GM12864 (cell line): ENCODE measurements around the gene CALM3.

Experiments used
- DNase-seq: peaks from one replicate; pipeline ENCODE4 v3.0.0-alpha.2; 2011; ENCODE audit warnings: low read depth
- H3K4me3 ChIP-seq: 2 replicates; pipeline ENCODE4 v1.5.1; 2011; ENCODE audit warnings: mild to moderate bottlenecking, low read depth, low read length, control low read depth
- TF ChIP-seq, protein P1 (sequence below): IDR thresholded peaks from 2 replicates; pipeline ENCODE4 v1.5.1; 2011; ENCODE audit warnings: low read depth, mild to moderate bottlenecking, moderate library complexity, low read length, control low read depth, inconsistent platforms; ENCODE audit errors: missing control alignments

CALM3 gene

DNA sequence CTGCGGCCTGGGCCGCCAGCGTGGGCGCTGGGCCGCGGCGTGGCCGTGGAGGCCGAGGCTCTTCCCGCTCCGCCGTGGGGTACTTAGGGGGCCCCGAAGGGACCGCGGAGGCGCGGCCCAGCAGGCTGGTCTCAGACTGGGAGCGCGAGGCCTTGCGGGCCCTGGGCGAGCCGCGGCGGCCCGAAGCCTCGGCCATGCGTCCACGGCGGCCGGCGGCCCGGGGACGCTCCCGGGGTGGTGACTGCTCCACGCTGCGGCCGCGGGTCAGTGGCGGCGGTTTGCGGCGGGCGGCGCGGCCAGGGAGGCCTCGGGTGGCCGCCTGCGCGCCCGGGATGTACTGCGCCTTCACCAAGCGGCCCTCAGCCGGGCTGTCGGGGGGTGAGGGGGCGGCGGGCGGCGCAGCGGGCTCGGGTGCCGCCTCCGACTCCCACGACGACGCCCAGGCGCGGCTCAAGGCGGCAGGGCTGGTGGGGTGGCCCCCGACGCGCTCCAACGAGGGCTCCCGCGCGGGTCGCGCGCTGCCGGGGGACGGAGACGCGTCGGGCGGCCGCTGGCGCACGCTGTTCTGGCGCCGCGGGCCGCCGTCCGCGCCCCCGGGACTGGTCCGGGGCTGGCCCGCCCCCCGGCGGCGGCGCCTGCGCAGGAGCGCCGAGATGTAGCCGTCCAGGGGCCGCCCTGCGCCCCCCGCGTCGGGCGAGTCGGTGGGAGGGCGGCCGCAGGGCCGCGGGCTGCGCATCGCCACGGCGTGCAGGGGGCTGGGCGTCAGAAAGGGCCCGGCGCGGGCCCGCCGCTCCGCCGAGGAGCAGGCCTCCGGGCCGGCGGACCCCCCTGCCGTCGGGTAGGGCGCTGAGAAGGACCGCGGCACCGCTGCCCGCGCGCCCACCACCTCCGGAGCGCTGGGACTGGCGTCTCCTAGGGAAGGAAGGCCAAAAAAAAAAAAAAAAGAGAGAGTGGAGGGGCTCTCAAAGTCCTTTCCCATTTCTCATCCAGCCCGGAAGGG, 48.1 kb downstream of the CALM3 start:
- no peak for DNase-seq
- TF ChIP-seq, protein P1, sequence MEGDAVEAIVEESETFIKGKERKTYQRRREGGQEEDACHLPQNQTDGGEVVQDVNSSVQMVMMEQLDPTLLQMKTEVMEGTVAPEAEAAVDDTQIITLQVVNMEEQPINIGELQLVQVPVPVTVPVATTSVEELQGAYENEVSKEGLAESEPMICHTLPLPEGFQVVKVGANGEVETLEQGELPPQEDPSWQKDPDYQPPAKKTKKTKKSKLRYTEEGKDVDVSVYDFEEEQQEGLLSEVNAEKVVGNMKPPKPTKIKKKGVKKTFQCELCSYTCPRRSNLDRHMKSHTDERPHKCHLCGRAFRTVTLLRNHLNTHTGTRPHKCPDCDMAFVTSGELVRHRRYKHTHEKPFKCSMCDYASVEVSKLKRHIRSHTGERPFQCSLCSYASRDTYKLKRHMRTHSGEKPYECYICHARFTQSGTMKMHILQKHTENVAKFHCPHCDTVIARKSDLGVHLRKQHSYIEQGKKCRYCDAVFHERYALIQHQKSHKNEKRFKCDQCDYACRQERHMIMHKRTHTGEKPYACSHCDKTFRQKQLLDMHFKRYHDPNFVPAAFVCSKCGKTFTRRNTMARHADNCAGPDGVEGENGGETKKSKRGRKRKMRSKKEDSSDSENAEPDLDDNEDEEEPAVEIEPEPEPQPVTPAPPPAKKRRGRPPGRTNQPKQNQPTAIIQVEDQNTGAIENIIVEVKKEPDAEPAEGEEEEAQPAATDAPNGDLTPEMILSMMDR, result no peak
- H3K4me3 ChIP-seq, result no peak overlapping the region

DNA sequence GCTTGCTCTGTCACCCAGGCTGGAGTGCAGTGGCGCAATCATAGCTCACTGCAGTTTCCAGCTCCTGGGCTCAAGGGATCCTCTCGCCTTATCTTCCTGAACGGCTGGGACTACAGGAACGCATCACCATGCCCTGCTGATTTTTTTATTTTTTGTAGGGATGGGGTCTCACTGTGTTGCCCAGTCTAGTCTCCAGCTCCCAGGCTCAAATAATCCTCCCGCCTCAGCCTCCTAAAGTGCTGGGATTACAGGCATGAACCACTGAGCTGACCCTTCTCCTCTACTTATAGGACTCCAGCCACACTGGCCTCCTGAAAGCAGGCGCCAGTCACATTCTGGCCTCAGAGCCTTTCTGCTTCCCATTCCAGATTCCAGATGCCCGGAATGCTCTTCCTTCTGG, 49.3 kb downstream of the CALM3 start:
- TF ChIP-seq, protein P1, result no peak
- no peak for DNase-seq
- no peak overlapping the region for H3K4me3 ChIP-seq

- DNase-seq, result no peak
- TF ChIP-seq, protein P1, result no peak
- H3K4me3 ChIP-seq, result no peak overlapping the region
Measured at GRCh38 chr19:46654621-46655152, 53.6 kb downstream of the CALM3 start.

DNA sequence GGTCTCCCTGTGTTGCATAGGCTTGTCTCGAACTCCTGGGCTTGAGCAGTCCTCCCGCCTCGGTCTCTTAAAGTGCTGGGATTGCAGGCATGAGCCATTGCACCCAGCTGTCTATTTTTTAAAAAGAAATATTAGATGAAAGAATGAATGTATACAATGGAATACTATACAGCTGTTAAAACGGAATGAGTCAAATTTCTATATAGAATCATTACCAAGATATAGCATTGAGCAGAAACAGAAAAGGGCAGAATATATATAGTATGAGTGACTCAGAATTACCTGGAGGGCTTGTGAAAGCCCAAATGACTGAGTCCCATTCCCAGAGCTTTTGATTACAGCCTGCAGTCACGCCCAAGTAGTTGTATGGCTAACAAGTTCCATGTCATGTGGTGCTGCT, 55.4 kb downstream of the CALM3 start:
- TF ChIP-seq, protein P1, result no peak
- no peak overlapping the region for H3K4me3 ChIP-seq
- DNase-seq, result no peak

DNA sequence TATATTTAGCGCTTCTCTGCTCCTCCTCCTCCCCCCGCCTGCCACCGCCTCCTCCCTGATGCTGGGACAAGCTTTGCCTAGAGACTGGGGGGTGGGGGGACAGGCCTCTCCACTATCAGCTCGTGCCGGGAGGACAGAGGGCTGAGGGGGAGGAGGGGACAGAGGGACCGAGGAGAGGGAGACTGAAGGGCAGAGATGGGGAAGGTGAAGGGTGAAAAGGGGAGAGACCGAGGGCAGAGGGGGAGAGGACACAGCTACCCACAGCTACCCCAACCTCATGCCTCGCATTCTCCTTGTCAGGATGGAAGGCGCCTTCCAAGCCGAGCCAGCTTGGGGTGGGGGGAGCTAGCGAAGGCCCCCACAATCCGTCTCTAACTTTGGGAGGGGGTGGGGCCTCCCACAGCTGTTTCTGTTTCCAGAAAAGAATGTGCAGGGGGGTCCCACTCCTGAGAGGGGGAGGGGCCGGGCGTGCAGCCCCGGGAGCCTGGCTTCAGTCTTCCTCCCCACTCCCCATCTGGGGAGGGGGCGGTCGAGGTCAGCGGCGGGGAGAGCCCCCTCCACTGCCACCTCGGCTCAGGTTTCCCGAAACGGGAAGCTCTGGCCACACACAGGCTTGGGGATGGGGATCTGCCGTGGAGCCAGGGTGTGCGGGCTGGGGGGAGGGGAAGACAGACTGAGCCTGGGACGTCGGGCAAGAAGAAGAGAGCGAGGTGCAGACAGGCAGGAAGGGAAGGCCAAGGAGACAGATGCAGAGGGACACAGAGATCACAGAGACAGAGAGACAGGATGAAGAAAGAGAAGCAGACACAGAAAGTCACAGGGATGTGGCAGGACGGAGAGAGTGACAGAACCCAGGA, 58.2 kb downstream of the CALM3 start:
- DNase-seq, result no peak
- TF ChIP-seq, protein P1, result no peak
- H3K4me3 ChIP-seq, result no peak overlapping the region

DNA sequence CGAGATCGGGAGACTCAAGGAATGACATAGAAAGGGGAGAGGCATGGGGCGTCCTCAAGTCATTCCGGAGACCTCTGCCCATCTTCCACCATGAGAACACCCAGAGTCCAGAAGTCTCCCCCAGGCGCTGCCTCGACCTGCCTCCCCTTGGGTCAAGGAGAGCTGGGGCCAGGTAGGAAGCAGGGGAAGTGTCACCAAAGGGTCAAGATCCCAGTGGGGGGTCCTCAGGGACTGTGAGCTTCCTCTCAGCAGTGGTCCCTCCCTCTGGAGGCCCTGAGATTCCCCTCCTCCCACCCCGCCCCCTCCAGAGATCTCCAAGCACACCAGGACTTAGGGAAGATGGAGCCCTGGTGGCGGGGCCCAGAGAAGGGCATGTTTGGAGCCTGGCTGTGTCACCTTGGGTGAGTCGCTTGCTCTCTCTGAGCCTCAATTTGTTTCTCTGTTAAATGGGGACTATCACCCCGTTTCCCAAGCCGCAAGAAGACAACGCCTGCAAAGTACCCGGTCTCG, 58.9 kb downstream of the CALM3 start:
- no peak for DNase-seq
- TF ChIP-seq, protein P1, result no peak
- H3K4me3 ChIP-seq, result no peak overlapping the region; the same call in 1 of the 2 replicates
